ENCODE data around the gene CISTR.
"Not testable (repeated sequence)": the region's sequence is repeated elsewhere in the genome, so short reads cannot be mapped to it uniquely, and the experiment has no call there.

CISTR gene

DNA sequence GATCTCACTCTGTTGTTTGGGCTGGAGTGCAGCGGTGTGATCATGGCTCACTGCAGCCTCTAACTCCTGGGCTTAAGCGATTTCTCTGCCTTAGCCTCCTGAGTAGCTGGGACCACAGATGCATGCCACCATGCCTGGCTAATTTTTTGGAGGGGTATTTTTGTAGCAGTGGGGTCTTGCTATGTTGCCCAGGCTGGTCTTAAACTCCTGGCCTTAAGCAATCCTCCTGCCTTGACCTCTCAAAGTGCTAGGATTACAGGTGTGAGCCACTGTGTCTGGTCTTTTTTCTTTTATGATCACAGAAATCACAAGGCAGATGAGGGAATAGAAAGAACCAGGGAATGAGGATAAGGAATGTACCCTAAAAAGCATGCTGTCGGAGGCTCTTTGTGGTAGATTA, 11.0 kb upstream of the CISTR start:
- not testable (repeated sequence) for DNase-seq

DNA sequence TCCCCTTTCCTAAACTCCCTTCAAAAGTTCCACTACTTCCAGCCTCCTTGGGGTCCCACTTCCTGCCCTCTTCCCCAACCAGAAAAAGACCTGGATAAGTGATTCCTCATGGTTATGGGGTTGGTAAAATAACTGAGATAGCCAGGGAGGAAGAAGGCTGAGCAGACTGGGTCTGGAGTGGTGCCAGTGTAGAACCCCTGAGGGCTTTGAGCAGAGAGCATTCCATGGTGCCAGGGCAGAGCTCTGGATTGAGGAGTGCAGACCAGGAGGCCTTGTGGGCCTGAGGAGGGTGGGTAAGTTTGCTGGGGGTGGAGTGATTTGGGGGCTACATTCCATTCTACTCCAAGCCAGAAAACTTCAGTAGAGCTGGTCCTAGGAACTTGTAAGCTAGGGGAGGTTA, 9.5 kb upstream of the CISTR start:
- no peak for DNase-seq

DNA sequence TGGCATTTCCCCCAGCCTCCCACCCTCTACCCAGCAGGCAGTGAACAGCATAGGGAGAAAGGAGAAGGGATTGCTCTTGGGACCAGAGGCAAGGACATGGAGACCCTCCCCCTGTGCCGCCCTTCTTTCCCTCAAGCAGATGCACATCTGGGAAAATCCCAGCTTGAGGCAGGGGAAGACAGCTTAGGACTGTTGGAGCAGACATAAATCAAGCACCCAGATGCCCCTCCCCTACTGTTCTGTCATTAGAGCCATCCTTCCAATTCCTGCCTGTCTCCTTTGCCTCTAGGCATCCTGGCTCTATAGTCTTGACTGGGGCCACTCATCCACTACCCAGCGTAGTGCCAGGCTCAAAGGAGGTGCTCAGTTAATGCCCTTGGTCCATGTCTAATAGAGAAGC, 7.5 kb upstream of the CISTR start:
- no peak for DNase-seq

DNA sequence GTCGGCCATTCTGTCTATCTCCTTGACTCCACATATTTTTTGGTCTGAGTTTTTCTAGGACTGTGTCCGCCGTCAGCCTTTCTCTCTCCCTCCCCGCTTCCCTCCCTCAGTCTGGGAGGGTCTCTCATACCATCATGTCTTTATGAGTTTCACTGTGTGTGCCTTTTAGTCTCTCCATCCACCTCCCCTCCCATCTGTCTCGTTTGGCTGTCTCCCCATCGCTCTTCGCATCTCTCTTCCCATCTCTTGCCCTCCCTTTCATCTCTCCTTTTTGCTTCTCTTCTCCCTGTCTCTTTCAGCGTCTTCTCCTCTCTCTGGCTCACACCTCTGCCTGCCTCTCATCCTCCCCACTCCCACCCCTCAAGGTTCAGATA, 6.9 kb upstream of the CISTR start:
- DNase-seq, result no peak

DNA sequence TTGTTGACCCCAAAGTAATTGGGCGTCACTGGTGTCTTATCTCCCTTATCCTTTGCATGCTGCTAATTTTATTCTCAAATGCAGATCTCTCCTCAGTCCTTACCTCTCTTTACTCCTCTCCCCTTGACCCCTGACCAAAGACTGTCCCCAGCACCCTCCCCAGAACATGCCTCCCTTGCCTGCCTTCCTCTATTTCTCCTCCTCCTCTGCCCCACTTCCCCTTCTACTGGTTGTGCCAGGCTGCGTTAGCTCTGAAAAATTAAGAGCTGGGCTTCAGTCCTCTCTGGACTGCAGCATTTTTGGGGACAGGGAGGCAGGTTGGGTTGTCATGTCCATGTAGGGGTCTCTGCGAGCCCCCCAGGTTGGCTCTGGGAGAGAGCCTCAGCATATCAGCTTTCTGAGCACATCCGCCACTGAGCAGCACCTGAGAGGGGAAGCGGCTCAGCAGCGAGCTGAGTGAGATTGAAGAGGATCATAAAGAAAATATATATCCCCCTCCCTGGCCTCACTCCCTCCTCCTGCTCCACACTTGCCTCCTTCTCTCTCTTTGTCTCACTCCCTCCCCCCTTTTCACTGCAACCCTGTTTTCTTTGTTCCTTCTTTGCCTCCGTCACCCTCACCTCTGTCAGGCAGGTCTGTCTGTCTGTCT, 6.4 kb upstream of the CISTR start:
- no peak for DNase-seq

DNA sequence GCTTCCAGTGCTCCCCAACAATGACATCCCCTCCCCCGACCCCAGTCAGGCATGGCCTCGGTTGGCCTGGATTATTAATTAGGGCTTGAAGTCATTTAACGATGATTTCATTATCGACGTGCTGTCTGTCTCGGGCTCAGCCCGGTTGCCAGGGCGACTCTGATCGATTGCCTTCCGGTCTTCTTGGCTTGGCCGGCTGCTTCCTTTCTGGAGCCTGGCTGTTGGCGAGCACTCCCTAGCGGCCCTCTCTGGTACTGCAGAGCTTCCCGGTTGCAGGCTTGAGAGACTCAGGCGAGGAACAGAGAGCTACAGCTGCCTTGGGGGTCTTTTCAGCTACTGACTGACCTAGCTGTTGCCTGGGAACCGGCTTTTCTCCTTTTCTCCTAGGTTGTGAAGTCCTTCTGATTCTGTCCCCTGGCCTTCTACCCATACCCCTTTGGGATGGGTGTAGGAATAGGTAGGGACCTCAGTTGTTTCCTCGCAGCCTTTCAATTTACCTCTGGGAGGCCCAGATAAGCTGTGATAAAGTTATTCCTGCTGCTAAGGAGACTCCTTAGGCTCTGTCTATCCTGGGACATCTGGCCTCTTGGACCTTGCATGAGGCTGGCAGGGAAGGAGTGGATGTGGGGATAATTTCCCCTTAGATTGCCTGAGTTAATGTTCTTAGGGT, 5.5 kb upstream of the CISTR start:
- peak; percentile 40 for DNase-seq

DNA sequence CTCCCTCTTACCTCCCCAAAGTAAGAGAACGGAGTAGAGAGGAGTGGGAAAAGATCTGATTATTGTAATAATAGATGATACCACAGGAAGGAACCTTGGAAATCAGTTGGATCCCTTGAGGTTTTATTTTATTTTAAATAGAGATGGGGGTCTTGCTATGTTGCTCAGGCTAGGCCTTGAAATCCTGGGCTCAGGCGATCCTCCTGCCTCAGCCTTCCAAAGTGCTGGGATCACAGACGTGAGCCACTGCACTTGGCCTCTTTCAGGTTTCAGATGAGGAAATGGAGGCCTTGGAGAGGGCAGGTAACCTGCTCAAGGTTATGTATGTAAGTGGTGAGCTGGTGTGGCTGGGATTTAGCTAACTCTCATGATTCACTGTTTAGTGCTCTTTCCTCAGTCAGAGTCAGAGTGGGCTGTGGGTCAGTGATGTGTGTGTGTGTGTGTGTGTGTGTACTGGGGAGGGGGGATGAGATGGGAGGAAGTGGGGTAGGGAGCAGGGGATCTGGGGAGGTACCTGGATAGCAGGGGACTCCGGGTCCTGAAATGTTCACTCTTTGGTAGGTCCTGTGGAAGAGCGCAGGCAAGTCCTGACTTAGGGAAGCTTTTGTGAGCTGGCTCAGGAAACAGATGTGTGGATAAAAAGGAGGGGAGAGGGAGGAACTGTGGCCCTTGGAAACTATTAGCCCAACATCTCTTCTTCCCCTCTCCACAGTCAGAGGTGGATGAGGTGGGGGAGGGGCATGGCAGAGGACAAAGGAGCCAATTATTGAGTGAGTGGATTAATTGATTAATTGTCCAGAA, 4.7 kb upstream of the CISTR start:
- DNase-seq, result no peak

DNA sequence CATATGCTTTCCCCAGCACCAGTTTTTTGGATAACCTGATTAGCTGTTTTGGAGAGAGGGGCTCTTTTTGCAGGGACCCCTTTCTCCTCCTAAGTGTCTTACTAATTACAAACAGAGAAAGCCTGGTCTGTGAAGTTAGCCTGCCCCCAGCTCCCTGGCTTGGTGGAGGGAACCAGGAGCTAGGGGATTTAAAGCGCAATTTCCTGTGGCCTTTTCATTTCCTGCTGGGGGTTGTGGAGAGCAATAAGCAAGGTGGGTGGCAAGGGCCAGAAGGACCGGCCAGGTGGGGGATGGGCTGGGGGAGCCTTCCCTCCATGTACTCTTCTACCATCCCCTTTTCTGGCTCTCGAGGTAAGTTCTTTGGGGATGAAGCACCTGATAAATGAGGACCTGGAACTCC, 4.1 kb upstream of the CISTR start:
- DNase-seq, result no peak

DNA sequence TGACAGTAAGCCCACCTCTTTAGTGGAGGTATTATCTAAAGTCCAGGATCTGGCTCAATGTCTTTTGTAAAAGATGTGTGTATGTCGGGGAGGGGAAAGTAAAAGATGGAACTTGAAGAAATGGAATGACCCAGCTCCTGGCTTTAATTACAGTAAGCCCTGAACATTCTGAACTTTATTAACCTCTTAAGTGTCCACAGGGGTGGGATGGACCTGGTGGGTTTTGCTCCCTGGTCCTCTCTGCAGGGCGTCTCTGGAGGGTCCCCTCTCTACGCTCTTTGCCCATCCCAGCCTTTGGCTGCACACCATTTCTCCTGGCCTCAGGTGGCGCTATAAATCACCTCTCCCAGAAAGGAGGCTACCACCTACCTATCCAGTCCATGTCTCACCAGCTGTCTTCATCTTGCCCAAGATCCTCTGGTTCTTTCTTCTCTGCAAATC, 3.7 kb upstream of the CISTR start:
- DNase-seq, result no peak

DNA sequence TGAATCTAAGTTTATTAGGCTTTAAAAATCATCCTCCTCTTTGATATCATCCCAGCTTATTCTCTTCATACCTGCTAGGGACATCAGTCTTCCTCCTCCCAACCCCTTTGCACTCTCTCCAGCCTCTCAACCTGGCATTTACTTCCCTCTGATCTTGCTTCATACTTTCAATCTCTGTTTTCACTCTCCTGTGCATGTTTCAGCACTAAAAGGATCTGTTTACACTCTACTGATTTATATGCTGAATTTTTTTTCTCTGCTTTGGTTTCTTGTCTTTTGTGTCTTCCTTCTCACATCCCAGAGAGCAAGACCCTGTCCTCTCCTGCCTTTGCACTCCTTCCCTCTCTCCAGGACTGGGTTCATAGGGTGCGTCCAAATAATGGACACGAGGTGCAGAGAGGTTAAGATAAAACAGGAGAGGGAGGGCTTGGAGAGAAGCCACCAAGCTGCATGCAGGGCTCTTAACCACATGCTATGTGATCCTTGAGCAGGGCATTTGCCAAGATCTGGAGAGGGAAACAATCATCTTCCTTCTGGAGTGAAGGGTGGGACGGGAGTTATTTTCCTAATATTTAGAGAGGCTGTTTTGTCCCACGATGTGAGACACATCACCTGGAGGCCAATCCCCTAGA, 3.0 kb upstream of the CISTR start:
- no peak for DNase-seq

DNA sequence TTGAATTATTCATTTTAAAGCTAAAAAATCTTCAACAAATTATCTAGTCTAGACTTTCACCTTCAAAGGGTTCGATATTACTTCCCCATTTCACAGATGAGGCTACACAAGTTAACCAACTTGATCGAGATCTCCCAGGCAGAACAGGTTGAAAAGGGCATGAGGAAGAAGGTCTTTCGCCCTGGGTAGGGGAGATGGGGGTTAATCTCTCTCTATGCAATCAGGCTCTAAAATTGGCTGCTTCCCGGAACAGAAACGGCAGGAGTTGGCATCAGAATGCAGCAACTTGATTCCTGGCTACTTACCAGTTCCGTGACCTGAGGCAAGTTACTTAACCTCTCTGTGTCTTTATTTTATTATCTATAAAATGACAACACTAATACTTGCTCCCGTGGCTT, 2.4 kb upstream of the CISTR start:
- no peak for DNase-seq

DNA sequence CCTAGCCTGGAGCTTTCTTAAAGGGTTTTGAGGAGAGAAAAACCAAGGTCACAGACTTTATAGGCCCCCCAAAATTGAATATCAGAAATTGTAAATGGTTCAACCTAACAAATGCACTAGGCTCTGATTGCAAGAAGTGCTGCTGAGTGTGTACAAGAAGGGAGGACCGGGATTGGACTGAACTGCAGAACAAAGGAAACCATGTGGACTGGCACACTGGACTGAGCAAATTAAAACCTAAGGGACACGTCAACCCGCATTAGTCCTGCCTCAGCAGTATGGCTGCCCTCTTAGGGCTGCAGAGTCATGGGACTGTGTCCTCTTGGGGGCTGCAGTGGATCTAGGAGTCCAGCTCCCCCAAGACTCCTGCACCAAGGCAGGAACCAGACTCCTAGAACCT, 842 bp upstream of the CISTR start:
- no peak for DNase-seq

DNA sequence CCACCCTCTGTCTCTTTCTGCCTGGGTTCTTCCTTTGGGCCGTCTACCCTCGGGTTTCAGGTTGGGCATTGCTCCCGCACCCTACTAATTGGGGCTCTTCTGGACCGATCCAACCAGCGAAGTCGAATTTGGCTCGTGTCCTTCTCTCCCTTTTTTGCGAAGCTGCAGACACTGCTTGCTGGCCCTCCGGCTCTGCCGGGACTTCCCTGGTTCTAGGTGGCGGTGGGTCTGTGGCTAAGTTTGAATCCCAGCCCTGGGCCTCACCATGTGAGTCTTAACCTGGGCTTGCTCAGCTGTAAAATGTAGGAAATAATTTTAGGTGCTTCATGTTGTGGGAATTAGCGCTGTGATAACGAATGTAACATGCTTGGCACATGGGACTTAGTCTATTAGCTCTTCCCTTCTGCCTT, 418 bp upstream of the CISTR start:
- no peak for DNase-seq

DNA sequence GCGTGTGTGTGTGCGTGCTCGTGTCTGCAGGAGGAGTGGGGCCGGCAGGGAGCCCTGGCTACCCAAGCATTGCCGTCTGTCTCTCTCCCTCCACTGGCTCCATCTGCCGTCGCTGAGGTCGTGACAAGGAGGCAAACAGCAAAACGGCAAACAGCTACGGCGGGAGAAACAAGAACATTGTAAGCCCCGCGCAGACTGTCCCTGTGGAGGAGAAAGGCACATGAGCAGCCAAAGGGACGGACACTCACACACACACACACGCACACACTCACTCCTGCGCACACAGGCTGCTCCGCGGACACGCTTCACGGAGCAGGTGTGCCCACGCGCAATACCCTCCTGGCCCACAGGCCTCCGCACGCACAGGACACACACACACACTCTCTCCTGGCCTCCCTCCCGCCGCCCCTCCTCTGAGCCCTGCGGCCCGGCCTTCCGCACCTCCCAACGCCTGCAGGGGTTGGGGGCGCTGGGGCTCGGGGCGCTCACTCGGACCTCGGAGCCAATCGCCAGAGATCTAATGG, 905 bp downstream of the CISTR start:
- DNase-seq, result no peak

DNA sequence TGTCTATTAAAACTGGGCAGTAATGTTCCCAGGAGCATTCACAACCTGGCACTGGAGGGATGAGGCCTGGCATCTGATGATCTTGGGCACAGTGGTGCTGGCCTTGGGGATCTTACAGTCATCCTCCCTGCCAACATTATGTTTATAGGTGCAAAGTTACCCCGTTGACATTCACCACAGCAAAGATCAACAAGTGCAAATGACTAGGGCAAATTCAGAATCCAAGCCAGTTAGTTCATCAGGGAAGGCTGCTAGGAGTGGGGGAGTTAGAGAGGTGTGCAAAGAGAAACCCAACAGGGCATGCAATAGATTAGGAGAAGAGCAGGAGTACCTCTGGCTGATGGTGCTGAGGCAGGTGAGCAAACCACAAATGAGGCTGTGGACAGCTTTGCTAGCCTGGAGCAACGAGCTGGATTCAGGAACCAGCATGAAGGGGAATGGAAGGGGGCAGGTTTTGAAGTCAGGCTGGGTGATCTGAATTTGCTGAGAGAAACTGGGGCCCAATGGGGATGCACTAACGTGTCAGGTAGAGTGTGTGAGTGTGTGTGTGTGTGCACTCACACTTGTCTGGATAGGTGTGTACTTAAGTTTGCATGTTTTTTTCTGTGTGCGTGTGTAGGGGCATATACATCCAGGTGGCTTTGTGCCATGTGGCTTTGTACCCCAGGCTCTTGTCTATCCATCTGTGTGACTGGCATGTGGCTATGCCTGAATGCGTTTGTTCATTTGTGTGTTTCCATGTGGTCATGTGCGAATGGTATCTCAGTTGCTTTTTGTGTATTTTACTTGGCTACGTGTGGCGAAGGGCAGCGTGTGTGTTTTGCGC, 1.6 kb downstream of the CISTR start:
- DNase-seq, result no peak

DNA sequence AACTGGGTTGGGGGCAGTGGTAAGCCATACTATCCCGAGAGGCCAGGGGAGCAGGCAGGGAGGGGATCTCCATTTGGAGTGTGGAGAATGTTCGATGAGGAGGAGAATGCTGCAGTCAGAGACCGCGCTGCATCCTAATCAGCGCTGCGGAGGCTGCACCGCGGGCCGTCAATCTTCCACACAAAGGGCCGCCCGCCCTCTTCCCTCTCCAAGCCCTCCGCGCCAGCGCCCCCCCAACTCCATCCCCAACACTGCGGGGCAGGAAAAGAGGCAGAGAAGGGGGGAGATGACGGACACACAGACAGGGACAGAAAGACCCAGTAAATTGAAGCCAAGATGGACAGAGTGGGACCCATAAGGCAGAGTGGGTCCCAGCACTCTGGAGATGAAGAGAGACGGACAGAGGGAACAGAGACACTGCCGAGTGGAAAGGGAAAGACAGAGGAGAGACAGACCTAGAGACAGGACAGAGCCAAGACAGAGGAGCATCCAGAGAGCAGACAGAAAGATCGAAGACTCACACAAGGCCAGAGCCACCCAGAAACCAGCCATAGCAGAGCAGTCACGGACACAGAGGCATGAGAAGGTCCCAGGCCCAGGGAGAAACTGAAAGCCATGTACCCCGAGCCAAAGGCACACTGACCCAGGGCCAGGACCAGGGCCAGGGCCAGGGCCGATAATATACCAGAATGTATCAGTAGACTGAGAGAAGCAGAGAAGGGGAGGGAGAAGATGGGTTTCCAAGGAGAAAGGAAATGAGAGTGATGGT, 3.5 kb downstream of the CISTR start:
- DNase-seq, result no peak

DNA sequence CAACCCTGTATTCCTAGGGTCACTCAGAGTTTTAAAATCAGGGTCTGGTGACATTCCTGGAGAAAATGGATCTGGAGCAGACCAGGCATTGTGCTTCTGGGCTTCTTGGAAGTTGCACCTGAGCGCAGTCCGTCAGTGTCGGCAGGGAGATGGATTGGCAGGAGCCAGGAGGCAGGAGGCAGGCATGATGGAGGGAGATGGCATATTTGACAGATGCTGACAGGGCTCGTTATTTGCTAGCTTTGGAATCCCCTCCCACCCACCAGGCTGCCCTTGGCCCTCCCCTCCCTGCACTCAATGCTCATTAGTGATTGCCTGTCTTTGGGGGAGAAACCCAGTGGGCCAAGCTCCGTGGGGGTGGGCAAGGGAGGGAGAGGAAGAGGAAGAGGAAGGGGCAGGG, 4.7 kb downstream of the CISTR start:
- DNase-seq, result no peak

DNA sequence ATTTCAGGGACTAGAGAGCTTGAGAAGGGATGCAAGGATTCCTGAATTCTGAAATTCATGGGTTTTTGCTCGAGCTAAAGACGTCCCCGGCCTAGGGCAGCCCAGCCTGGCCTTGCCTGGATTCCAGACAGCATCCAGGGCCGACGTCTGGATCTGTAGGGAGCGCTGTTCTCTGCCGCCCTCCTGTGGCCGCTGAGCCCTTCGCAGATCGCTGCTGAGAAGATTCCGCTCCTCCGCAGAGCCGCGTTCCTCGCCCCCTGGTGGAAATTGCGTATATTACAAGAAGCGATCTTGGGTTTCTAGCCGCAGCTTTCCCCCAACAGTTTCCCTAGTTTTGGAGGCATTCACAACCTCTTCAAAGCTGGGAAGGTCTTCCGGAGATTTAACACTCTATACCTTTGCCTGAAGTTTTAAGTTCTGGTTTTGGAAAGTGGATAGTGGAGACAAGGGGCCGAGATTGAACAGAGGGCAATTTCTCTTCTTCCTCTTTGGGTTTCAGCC, 5.1 kb downstream of the CISTR start:
- peak; percentile 89 for DNase-seq

DNA sequence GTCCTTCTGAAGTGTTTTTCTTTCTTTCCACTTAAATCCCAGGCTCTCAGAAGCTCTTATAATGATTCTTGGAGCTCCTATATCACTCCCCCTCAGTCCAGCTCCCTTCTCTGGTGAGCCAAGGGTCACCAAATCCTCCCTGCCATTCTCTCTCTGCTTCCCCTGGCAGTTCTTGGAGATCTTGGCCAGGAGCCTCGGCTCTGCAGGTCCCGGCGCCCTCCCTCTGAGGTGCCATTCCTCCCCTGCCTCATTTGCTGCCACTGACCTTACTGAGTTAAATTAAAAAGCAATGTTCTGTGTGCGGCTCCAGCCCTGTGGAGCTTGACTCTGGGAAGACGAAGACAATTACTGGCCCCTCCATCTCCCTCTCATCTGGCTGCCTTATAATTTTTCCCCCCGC, 7.0 kb downstream of the CISTR start:
- no peak for DNase-seq

DNA sequence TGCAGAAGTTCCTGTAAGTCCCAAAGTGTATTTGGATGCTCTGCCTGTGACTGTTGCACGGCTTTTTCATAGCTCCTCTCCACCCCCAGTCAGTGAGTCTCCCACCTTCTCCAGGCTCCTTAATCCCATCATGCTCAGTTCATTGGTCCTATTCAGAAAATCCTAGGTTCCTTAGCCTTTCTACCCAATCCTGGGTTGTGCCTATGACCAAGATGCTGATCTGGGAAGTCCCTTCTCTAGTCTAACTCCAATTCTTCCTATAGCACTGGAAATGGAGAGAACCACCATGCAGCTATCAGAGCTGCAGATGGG, 7.7 kb downstream of the CISTR start:
- no peak for DNase-seq
